LNCAP (cell line): ENCODE data around the gene TOR1AIP2.

ENCODE experiments used
- CTCF ChIP-seq: fragments of 450-650 bp; IDR thresholded peaks from 2 replicates; pipeline ENCODE4 v1.5.1; 2017; ENCODE audit warnings: mild to moderate bottlenecking

The TOR1AIP2 gene

GRCh38 chr1:179857009-179857408, 20.6 kb downstream of the TOR1AIP2 start:
- TF ChIP-seq CTCF: no peak

GRCh38 chr1:179856296-179856695, 21.3 kb downstream of the TOR1AIP2 start:
- no peak for TF ChIP-seq CTCF

- TF ChIP-seq CTCF: no peak
Observed at GRCh38 chr1:179853102-179853501, 24.5 kb downstream of the TOR1AIP2 start.

- TF ChIP-seq CTCF: no peak
Observed at GRCh38 chr1:179848233-179848632, 29.4 kb downstream of the TOR1AIP2 start.

- no peak for TF ChIP-seq CTCF
Observed at GRCh38 chr1:179840107-179840506, 37.5 kb downstream of the TOR1AIP2 start.

GRCh38 chr1:179831852-179832699, 45.5 kb downstream of the TOR1AIP2 start:
- TF ChIP-seq CTCF: no peak

GRCh38 chr1:179831225-179831624, 46.4 kb downstream of the TOR1AIP2 start:
- no peak for TF ChIP-seq CTCF
